Germinal center (tissue), 1 donor: ENCODE results near the gene PODN.

Experiments
- DNase-seq: peaks from one replicate; pipeline ENCODE4 v3.0.0; 2012; ENCODE audit warnings: mixed read lengths, low spot score

PODN gene

GRCh38 chr1:53115403-53116306 lies 53.6 kb downstream of the PODN start:
- no peak for DNase-seq

DNA sequence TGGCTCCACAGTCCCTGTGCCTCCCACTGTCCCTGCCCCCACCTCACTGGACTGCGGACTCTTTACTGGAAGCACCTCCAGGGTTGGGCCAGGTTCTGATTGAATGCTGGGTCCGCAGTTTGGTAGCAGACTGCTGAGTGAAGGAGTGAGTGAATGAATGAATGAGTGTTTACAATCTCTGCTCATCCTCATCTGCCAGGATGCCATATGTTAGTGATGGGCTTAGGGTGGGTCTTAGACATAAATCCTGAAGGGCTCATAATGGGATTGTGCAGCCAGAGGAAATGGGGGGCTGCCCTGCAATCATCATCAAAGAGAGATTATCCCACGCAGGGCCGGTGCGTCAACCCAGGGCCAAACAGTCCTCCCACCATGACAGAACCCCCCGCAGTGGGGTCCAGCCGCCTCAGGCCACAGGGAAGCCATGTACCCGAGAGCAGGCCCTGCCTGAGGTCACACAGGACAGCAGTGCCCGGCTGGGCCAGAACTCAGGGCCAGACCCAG lies 54.3 kb downstream of the PODN start:
- DNase-seq, result no peak

GRCh38 chr1:53116933-53117600 lies 55.1 kb downstream of the PODN start:
- no peak for DNase-seq

GRCh38 chr1:53117836-53118235 lies 55.8 kb downstream of the PODN start:
- DNase-seq, result no peak

DNA sequence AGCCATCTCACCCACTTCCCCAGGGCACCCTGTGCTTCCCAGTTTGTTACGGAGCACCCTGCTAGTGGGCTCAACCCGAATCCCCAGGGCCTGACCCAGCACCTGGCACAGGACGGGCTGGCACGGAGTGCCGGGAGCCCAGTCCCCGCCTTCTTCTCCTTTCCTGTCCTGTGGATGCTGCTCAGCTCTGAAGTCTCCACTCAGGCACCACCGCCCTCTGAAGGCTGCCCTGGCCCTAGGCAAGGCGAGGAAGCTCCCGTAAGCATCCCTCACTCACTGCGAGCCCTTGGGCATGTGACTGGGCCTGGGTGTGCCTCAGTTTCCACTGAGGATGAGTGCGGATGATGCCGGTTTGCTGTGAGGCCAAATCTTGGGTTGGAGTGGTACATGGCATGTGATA lies 58.6 kb downstream of the PODN start:
- DNase-seq, result no peak

- no peak for DNase-seq
Observed at GRCh38 chr1:53121319-53122172, 59.5 kb downstream of the PODN start.

GRCh38 chr1:53122201-53122885 lies 60.3 kb downstream of the PODN start:
- DNase-seq, result no peak

DNA sequence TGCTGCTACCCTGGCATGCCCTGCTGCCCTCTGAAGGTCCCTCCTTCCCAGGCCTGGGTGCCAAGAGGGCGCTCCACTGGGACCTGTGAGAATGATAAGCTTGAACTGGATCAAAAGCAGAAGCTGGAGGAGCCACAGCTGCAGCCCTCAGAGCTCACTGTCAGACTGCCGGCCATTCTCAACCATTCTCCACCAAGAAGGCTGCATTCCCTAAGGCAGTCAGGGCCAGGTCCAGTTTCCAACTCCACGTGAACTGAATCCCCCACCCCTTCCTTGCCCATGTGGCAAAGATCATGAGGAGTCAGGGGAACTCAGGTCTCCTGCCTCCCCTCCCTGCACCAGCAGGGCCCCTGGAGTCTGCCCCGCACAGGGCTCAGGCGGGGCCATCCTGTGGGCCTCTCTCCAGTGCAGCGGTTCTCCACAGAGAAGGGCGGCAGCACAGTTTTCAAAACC lies 61.0 kb downstream of the PODN start:
- no peak for DNase-seq

GRCh38 chr1:53123453-53124140 lies 61.6 kb downstream of the PODN start:
- DNase-seq, result no peak

- DNase-seq, result no peak
Observed at GRCh38 chr1:53125122-53125521, 63.1 kb downstream of the PODN start.

DNA sequence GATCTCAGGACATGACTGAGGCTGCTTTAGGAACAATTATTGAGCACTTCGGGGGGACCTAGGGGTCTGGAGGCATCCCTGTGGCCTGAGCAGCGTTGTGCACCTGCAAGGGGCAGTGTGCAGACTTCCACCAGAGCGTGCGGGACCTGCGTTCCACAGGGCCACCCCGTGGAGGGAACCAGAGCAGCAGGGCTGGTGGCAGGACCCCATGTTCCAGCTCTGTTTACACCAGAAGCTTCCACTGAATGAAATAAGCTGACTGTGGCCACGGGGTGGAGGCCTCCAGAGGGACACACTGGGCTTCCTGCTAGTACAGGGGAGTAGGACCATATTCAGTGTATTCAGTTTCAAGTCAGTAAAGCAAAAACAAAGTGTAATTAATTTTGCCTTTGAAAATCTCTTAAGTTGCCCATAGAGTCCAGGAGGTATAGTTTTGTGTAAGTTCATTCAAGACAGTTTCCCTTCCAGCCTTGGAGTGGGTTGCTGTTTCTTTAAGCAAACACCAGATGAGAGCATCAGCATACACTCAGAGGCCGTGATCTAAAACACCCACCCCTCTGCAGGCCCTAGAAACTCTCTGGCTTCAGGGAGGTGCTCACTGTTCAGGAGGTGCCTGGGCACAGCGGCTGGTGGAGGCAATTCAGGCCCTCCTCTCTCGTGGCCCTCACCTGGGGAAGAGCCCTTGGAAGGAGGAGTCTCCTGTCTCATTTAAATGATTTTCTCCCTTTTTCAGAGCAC lies 63.8 kb downstream of the PODN start:
- no peak for DNase-seq

- no peak for DNase-seq
Observed at GRCh38 chr1:53126495-53126894, 64.5 kb downstream of the PODN start.

GRCh38 chr1:53127546-53127945 lies 65.5 kb downstream of the PODN start:
- DNase-seq, result no peak

- no peak for DNase-seq
Observed at GRCh38 chr1:53128401-53128800, 66.4 kb downstream of the PODN start.

GRCh38 chr1:53129891-53130597 lies 68.0 kb downstream of the PODN start:
- no peak for DNase-seq

- DNase-seq, result no peak
Observed at GRCh38 chr1:53130598-53130877, 68.5 kb downstream of the PODN start.

- no peak for DNase-seq
Observed at GRCh38 chr1:53130878-53131589, 69.0 kb downstream of the PODN start.

GRCh38 chr1:53131590-53131938 lies 69.6 kb downstream of the PODN start:
- DNase-seq, result no peak

DNA sequence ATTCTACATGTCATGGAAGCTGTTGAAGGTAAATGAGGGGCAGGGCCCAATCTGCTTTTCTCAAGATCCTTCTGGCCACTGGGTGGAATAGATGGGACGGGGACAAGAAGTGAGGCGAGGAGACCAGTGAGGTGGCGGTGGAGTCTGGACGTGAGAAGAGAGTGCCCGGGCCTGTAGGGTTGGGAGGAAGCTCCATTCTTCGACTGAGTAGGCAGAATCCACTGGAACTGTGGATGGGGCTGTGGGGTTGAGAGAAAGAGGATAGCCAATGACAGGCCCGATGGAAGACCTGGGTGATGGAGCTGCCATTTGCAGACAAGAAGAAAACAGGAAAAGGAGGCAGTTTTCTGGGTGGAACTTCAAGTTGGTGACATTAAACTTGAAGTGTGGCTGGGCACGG lies 70.2 kb downstream of the PODN start:
- no peak for DNase-seq
